Measurements from ENCODE around the gene ATXN7L2.

DNA sequence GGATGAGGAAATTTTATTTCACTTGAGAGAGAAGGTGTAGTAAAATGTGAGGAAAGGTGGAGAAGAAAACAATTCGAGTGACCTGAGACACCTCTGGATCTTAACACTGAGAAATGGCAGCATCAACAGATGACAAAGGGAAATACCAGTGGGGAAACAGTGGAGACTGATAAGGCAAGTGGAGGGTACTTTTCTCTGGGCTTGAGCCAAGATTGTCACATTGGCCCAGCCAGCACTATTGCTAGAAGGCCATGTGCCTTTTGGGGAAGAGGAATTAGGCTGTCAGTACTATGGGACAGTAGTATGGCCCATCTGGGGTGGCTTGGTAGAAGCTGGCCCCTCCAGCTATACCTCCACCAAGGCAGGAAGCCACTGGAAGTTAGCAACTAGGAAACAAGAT lies 9.0 kb upstream of the ATXN7L2 start:
- TF ChIP-seq, protein P1, sequence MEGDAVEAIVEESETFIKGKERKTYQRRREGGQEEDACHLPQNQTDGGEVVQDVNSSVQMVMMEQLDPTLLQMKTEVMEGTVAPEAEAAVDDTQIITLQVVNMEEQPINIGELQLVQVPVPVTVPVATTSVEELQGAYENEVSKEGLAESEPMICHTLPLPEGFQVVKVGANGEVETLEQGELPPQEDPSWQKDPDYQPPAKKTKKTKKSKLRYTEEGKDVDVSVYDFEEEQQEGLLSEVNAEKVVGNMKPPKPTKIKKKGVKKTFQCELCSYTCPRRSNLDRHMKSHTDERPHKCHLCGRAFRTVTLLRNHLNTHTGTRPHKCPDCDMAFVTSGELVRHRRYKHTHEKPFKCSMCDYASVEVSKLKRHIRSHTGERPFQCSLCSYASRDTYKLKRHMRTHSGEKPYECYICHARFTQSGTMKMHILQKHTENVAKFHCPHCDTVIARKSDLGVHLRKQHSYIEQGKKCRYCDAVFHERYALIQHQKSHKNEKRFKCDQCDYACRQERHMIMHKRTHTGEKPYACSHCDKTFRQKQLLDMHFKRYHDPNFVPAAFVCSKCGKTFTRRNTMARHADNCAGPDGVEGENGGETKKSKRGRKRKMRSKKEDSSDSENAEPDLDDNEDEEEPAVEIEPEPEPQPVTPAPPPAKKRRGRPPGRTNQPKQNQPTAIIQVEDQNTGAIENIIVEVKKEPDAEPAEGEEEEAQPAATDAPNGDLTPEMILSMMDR (IDR thresholded peaks at IDR 0.05), result no peak
- no peak for TF ChIP-seq POLR2A (IDR thresholded peaks at IDR 0.05)
